Measurements from ENCODE around the gene MSANTD1.

Gene MSANTD1

GRCh38 chr4:3244002-3244401 is 5.0 kb upstream of the MSANTD1 start:
- TF ChIP-seq EZH2 (IDR thresholded peaks at IDR 0.05; ENCODE audit: borderline replicate concordance, low read length) (no peak), CTCF (IDR thresholded peaks at IDR 0.05; ENCODE audit: low read length) (no peak)
- H3K79me2 ChIP-seq (ENCODE audit: insufficient read depth, low read length): no peaks in the 10 kb centered on the region
- no peaks in the 10 kb centered on the region for H4K20me1 ChIP-seq (ENCODE audit: insufficient read depth, low read length)
- no peak overlapping the region for H3K4me2 ChIP-seq (ENCODE audit: low read length)
- no peaks in the 10 kb centered on the region for H3K4me1 ChIP-seq (ENCODE audit: insufficient read depth, low read length, severe bottlenecking)
- H3K9me2 ChIP-seq (ENCODE audit: low read depth, low read length): no peaks in the 10 kb centered on the region
- no peaks in the 10 kb centered on the region for H3K36me3 ChIP-seq (ENCODE audit: insufficient read depth, low read length)
- H2AFZ ChIP-seq (ENCODE audit: low read length): no peak overlapping the region
- H3K27ac ChIP-seq (ENCODE audit: low read depth, low read length, poor library complexity, severe bottlenecking): no peak overlapping the region
- H3K9ac ChIP-seq (ENCODE audit: low read length): no peak overlapping the region
- H3K4me3 ChIP-seq (ENCODE audit: low read depth, low read length, poor library complexity, severe bottlenecking): no peak overlapping the region
- H3F3A ChIP-seq (ENCODE audit: insufficient read depth, low read length): no peaks in the 10 kb centered on the region
- no peaks in the 10 kb centered on the region for H3K9me3 ChIP-seq (ENCODE audit: low read length)
- H3K27me3 ChIP-seq (ENCODE audit: insufficient read depth, low read length): no peaks in the 10 kb centered on the region

GRCh38 chr4:3244747-3245146 is 4.2 kb upstream of the MSANTD1 start:
- Histone ChIP-seq H3K9ac (ENCODE audit: low read length) (no peak overlapping the region), H3K9me3 (ENCODE audit: low read length) (no peaks in the 10 kb centered on the region), H3K27me3 (ENCODE audit: insufficient read depth, low read length) (no peaks in the 10 kb centered on the region), H3K36me3 (ENCODE audit: insufficient read depth, low read length) (no peaks in the 10 kb centered on the region), H3F3A (ENCODE audit: insufficient read depth, low read length) (no peaks in the 10 kb centered on the region), H3K4me2 (ENCODE audit: low read length) (no peak overlapping the region), H3K27ac (ENCODE audit: low read depth, low read length, poor library complexity, severe bottlenecking) (no peak overlapping the region), H2AFZ (ENCODE audit: low read length) (no peak overlapping the region), H3K9me2 (ENCODE audit: low read depth, low read length) (no peaks in the 10 kb centered on the region), H4K20me1 (ENCODE audit: insufficient read depth, low read length) (no peaks in the 10 kb centered on the region), H3K4me3 (ENCODE audit: low read depth, low read length, poor library complexity, severe bottlenecking) (no peak overlapping the region), H3K4me1 (ENCODE audit: insufficient read depth, low read length, severe bottlenecking) (no peaks in the 10 kb centered on the region), H3K79me2 (ENCODE audit: insufficient read depth, low read length) (no peaks in the 10 kb centered on the region)
- TF ChIP-seq CTCF (IDR thresholded peaks at IDR 0.05; ENCODE audit: low read length) (no peak), EZH2 (IDR thresholded peaks at IDR 0.05; ENCODE audit: borderline replicate concordance, low read length) (no peak)

GRCh38 chr4:3245676-3246075 is 3.3 kb upstream of the MSANTD1 start:
- Histone ChIP-seq H3K4me2 (ENCODE audit: low read length) (no peak overlapping the region), H3K4me1 (ENCODE audit: insufficient read depth, low read length, severe bottlenecking) (no peaks in the 10 kb centered on the region), H3K9me3 (ENCODE audit: low read length) (no peaks in the 10 kb centered on the region), H3K27me3 (ENCODE audit: insufficient read depth, low read length) (no peaks in the 10 kb centered on the region), H3K9me2 (ENCODE audit: low read depth, low read length) (no peaks in the 10 kb centered on the region), H3F3A (ENCODE audit: insufficient read depth, low read length) (no peaks in the 10 kb centered on the region), H3K79me2 (ENCODE audit: insufficient read depth, low read length) (no peaks in the 10 kb centered on the region), H4K20me1 (ENCODE audit: insufficient read depth, low read length) (no peaks in the 10 kb centered on the region), H3K9ac (ENCODE audit: low read length) (no peak overlapping the region), H3K27ac (ENCODE audit: low read depth, low read length, poor library complexity, severe bottlenecking) (no peak overlapping the region), H3K4me3 (ENCODE audit: low read depth, low read length, poor library complexity, severe bottlenecking) (no peak overlapping the region), H3K36me3 (ENCODE audit: insufficient read depth, low read length) (no peaks in the 10 kb centered on the region), H2AFZ (ENCODE audit: low read length) (no peak overlapping the region)
- no peak for TF ChIP-seq EZH2 (IDR thresholded peaks at IDR 0.05; ENCODE audit: borderline replicate concordance, low read length)
- no peak for TF ChIP-seq CTCF (IDR thresholded peaks at IDR 0.05; ENCODE audit: low read length)
